C1 segment of cervical spinal cord (tissue), 14 donors: Measurements from ENCODE around the gene EPHB3.

Experiments
- DNase-seq, 14 donors: peaks; one replicate each; lab custom pipeline; 2025; lab: John Stamatoyannopoulos, UW

The EPHB3 gene

GRCh38 chr3:184579513-184579912 is 17.9 kb downstream of the EPHB3 start:
- DNase-seq = no peak

GRCh38 chr3:184580376-184580775 is 18.8 kb downstream of the EPHB3 start:
- DNase-seq = no peak

- DNase-seq = no peak
These were observed 19.8 kb downstream of the EPHB3 start for GRCh38 chr3:184581331-184581855.

- DNase-seq = peak in 12 of 14 donors; percentile 17 to 69 (median 56)
These were observed 21.3 kb downstream of the EPHB3 start for GRCh38 chr3:184582646-184583577.

- DNase-seq = peak in 13 of 14 donors; percentile 20 to 80 (median 49)
These were observed 22.2 kb downstream of the EPHB3 start for GRCh38 chr3:184583578-184584451.

- DNase-seq = no peak
These were observed 22.9 kb downstream of the EPHB3 start for GRCh38 chr3:184584464-184584891.

- no peak for DNase-seq
These were observed 24.0 kb downstream of the EPHB3 start for GRCh38 chr3:184585545-184585944.

GRCh38 chr3:184586851-184587250 is 25.3 kb downstream of the EPHB3 start:
- peak in 1 of 14 donors; percentile 25 for DNase-seq

GRCh38 chr3:184588776-184589175 is 27.2 kb downstream of the EPHB3 start:
- DNase-seq = no peak

GRCh38 chr3:184590795-184591194 is 29.2 kb downstream of the EPHB3 start:
- DNase-seq = no peak

- DNase-seq = peak in 1 of 14 donors; percentile 65
These were observed 30.2 kb downstream of the EPHB3 start for GRCh38 chr3:184591789-184592188.

- DNase-seq = peak in 1 of 14 donors; percentile 50
These were observed 31.0 kb downstream of the EPHB3 start for GRCh38 chr3:184592371-184593219.

- no peak for DNase-seq
These were observed 31.8 kb downstream of the EPHB3 start for GRCh38 chr3:184593220-184593927.

- DNase-seq = no peak
These were observed 32.3 kb downstream of the EPHB3 start for GRCh38 chr3:184593928-184594303.

GRCh38 chr3:184594371-184595001 is 32.9 kb downstream of the EPHB3 start:
- DNase-seq = no peak

GRCh38 chr3:184595726-184596125 is 34.1 kb downstream of the EPHB3 start:
- DNase-seq = no peak

- DNase-seq = no peak
These were observed 34.6 kb downstream of the EPHB3 start for GRCh38 chr3:184596233-184596632.

GRCh38 chr3:184596886-184597575 is 35.4 kb downstream of the EPHB3 start:
- DNase-seq = no peak
